ENCODE measurements around the gene PMF1. TPM values are rescaled to one million over a fixed set of nuclear protein-coding genes. Genes with fewer than 3 reads are reported as not detected.

PMF1 gene
- total RNA-seq, 1 donor from 2014 or later, result 131 TPM

DNA sequence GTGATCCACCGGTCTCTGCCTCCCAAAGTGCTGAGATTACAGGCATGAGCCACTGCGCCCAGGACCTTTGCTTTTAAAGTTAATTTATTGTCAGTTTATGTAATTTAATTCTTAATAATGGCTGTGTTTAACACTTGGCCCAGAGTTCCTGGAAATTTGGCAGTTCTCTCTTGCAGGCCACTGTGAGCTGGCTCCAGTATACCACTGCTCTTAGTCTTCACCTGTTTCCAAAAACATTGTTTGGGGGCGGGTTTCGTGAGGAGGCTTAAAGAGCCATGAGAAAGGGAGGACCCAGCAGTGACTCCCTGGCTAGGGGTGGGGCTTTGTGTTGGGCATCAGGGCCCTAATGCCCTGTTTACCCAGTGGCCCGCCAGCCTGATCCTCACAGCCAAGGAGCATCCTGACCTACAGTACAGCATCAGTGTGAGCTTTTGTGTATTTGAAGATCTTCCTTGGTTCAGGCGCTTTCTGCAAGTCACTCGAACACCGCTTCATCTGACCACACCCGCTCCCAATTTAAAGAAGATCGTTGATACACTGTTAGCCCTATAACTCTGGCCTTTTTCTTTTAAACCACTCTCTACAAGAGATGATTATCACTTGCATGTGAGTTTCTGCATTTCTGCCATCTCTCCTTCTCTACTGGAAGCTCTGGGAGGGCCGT is 17.1 kb downstream of the PMF1 start:
- no peak overlapping the region for H3K4me3 ChIP-seq (ENCODE audit: low read depth, low read length)
- no peak for DNase-seq (ENCODE audit: low read depth)
- TF ChIP-seq, protein P1, sequence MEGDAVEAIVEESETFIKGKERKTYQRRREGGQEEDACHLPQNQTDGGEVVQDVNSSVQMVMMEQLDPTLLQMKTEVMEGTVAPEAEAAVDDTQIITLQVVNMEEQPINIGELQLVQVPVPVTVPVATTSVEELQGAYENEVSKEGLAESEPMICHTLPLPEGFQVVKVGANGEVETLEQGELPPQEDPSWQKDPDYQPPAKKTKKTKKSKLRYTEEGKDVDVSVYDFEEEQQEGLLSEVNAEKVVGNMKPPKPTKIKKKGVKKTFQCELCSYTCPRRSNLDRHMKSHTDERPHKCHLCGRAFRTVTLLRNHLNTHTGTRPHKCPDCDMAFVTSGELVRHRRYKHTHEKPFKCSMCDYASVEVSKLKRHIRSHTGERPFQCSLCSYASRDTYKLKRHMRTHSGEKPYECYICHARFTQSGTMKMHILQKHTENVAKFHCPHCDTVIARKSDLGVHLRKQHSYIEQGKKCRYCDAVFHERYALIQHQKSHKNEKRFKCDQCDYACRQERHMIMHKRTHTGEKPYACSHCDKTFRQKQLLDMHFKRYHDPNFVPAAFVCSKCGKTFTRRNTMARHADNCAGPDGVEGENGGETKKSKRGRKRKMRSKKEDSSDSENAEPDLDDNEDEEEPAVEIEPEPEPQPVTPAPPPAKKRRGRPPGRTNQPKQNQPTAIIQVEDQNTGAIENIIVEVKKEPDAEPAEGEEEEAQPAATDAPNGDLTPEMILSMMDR (conservative IDR thresholded peaks at IDR 0.05; ENCODE audit: low read depth, low read length), result no peak

DNA sequence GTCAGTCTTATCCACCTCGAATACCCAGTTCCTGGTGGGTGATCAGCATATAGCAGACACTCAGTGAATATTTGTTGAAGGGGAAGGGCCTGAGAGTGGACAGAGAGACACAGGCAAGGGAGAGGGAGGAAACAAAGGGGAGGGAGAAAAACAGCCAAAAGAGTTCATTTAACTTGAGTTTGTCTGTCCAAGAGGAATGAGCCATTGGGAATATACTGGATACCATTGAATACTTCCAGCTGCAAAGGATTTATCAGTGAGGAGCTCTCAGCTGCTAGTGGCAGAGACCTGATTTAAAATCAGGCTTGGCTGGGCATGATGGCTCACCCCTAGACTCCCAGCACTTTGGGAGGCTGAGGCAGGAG is 17.6 kb downstream of the PMF1 start:
- no peak overlapping the region for H3K4me3 ChIP-seq (ENCODE audit: low read depth, low read length)
- TF ChIP-seq, protein P1 (conservative IDR thresholded peaks at IDR 0.05; ENCODE audit: low read depth, low read length), result no peak
- no peak for DNase-seq (ENCODE audit: low read depth)

DNA sequence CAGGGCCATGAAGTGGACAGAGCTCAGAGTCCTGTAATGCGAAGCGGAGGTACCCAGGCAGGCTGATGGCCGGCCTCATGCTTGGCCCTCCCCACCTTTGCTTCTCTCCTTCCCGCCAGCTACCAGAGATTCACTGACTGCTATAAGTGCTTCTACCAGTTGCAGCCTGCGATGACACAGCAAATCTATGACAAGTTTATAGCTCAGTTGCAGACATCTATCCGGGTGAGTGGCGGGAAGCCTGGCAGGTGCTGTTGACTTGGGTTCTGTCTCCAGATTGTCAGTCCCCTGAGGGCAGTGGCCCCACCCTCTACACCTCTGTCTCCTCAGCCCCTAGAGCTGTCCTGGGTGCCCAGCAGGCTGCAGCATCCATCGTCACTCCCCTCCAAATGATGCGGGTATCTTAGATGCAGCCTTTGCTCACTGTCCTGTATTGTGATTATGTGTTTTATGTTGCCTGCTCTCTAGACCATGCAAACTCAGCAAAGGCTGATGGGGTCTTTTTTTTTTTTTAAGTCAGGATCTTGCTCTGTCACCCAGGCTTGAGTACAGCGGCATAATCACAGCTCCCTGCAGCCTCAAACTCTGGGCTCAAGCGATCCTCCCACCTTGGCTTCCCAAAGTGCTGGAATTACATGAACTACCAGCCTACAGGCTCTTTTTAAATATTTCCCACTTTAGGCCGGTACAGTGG is 19.5 kb downstream of the PMF1 start:
- TF ChIP-seq, protein P1 (conservative IDR thresholded peaks at IDR 0.05; ENCODE audit: low read depth, low read length), result no peak
- H3K4me3 ChIP-seq (ENCODE audit: low read depth, low read length), result no peak overlapping the region
- DNase-seq (ENCODE audit: low read depth), result no peak

DNA sequence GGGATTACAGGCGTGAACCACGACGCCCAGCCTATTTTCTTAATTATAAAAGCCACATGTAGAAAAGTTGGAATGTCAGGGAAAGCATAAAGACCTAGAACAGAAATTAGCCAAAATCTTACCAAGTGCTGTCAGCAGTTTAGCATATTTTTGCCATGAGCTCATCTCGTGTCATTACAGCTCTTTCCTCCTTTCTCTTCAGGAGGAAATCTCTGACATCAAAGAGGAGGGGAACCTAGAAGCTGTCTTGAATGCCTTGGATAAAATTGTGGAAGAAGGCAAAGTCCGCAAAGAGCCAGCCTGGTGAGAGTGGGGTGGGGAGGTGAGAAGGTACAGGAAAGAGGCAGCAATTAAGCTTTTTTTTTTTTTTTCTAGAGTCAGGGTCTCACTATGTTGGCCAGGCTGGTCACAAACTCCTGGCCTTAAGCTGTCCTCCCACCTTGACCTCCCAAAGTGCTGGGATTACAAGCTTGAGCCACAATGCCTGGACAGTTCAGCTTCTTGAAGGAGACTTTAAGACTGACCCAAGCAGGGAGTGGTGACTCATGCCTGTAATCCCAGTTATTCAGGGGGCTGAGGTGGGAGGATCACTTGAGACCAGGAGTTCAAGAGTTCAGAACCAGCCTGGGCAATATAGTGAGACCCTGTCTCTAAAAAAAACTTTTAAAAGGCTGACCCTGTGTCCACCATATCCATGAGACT is 20.8 kb downstream of the PMF1 start:
- TF ChIP-seq, protein P1 (conservative IDR thresholded peaks at IDR 0.05; ENCODE audit: low read depth, low read length), result no peak
- no peak overlapping the region for H3K4me3 ChIP-seq (ENCODE audit: low read depth, low read length)
- no peak for DNase-seq (ENCODE audit: low read depth)

DNA sequence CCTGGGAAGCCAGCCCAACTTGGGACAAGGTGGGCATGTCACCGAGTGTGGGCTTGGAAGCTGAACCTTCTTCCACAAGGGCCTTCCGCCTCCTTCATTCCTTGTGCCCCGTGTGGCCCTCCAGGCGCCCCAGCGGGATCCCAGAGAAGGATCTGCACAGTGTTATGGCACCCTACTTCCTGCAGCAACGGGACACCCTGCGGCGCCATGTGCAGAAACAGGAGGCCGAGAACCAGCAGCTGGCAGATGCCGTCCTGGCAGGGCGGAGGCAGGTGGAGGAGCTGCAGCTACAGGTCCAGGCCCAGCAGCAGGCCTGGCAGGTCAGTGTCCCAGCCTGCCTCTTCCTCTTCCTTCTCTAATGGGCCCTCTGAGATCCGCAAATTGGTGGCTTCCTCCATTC is 23.4 kb downstream of the PMF1 start:
- TF ChIP-seq, protein P1 (conservative IDR thresholded peaks at IDR 0.05; ENCODE audit: low read depth, low read length), result no peak
- no peak for DNase-seq (ENCODE audit: low read depth)
- no peak overlapping the region for H3K4me3 ChIP-seq (ENCODE audit: low read depth, low read length)

DNA sequence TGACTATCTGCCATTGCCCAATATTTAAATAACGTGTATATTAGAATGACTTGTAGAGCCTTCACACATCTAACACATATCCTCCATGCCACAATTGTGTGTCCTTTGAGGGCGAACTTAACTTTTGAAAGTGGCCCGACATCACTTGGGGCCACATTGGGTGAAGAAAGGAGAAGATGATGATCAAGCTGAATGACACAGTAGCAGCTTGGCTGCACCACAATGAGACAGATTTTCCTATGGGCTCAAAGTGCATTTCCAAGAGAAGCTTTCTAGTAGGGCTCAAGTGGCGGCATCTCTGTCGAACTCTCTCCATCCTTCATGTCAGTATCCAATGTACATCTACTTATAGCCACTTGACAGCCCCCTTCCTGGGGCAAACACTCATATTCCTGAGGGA is 25.4 kb downstream of the PMF1 start:
- TF ChIP-seq, protein P1 (conservative IDR thresholded peaks at IDR 0.05; ENCODE audit: low read depth, low read length), result no peak

More for the DNA sequence above, 25.4 kb downstream of the PMF1 start:
- DNase-seq (ENCODE audit: low read depth), result no peak
- no peak overlapping the region for H3K4me3 ChIP-seq (ENCODE audit: low read depth, low read length)
